Measurements from ENCODE around the gene ERC2.
"Not testable (repeated sequence)": the region's sequence is repeated elsewhere in the genome, so short reads cannot be mapped to it uniquely, and the experiment has no call there.

Gene ERC2

GRCh38 chr3:56048331-56048730, 419.9 kb downstream of the ERC2 start:
- intact Hi-C loops (cut with DNase I) = no loop called here
- DNase-seq = no peak

GRCh38 chr3:56042326-56042951, 425.8 kb downstream of the ERC2 start:
- intact Hi-C loops (cut with DNase I) = loop anchor here (1.0 to 5.0 kb wide), 4 partner anchors 210 to 1190 kb away; no protein-coding TSS in a partner anchor
- DNase-seq = no peak

DNA sequence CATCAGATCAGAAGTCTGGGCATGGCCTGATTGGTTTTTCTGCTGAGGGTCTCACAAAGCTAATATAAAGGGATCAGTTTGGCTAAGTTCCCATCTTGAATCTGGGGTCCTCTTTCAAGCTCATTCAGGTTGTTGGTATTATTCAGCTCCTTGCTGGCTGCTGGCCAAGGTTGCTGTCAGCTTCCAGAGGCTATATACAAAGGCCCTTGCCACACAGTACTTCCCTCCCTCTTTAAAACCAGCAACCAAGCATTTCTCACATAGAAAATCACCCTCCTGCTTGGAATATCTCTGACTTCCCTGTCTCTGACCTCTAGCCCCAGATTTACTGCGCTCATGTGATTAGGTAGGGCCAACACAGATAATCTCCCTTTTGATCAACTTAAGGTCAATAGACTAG, 442.9 kb downstream of the ERC2 start:
- intact Hi-C loops (cut with DNase I) = no loop called here
- no peak for DNase-seq

DNA sequence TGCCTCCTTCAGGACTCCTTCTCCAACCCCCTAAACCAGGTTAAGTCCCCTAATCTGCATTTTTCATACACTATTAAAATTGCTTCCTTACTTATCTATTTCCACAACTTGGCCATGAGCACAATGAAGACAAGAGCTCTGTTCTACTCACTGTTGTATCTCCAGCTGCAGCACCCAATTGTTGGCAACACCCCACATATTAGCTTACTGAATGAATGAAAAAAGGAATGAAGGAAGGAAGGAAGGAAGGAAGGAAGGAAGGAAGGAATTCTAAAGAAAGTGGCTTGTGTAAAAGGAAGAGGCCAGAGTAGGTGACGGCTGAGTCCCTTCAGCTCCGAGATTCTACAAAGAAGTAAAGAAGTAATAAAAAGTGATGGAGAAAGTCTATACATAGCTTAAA, 444.7 kb downstream of the ERC2 start:
- intact Hi-C loops (cut with DNase I) = no loop called here
- DNase-seq = no peak

DNA sequence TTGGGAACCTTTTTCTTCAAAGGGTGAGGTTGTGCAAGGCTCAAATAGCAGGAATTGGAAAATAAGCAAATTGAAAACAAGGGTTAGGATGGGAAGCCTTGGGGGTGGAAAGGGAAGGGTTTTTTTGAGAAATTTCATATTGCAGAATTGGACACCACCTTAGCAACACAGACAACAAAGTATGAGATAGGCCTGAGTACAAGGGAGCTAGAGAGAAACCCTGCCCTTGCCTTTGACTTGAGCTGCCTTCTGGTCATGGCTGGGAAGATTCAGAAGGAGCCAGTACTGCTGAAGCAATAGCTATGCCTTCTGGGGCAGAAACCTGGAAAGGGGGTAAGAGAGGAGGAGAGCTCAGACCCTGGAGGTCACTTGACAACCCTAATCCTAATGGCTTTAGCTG, 445.6 kb downstream of the ERC2 start:
- no peak for DNase-seq

DNA sequence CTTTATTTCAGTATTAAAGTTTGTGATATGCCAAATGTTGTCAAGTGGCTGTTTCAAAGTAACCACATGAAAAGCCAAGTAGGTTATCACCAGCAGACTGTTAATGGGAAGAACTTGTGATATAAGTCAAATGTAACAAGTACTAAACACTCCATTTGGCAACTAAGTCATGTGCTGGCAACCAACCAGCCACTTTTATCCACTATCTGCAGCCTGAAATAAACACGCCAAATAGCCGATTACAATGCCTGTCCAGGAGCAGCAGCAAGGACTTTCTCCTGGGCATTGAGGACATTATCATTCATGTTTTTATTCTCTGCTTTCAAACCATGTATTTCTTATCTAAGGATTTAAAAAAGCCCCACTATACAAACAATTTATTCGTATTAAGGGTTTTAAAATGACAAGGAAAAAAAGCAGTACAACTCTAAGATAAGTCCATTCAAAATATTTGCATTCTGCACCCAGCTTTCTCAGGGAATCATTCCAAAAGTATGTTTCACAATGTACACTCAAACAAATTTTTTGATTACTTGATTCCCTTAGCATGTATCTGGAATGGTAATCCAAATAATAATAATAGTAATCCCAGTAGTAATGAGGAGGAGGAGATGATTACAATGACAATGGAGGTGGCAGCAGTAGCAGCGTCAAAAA, 448.6 kb downstream of the ERC2 start:
- DNase-seq = no peak
- intact Hi-C loops (cut with DNase I) = no loop called here

More for the DNA sequence above, 445.6 kb downstream of the ERC2 start:
- intact Hi-C loops (cut with DNase I) = no loop called here

DNA sequence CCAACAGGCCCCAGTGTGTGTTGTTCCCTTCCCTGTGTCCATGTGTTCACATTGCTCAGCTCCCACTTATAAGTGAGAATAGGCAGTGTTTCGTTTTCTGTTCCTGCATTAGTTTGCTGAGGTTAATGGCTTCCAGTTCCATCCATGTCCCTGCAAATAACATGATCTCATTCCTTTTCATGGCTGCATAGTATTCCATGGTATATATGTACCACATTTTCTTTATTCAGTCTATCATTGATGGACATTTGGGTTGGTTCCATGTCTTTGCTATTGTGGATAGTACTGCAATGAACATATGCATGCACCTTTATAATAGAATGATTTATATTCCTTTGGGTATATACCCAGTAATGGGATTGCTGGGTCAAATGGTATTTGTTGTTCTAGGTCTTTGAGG, 452.9 kb downstream of the ERC2 start:
- DNase-seq; intact Hi-C loops (cut with DNase I): not testable (repeated sequence)

DNA sequence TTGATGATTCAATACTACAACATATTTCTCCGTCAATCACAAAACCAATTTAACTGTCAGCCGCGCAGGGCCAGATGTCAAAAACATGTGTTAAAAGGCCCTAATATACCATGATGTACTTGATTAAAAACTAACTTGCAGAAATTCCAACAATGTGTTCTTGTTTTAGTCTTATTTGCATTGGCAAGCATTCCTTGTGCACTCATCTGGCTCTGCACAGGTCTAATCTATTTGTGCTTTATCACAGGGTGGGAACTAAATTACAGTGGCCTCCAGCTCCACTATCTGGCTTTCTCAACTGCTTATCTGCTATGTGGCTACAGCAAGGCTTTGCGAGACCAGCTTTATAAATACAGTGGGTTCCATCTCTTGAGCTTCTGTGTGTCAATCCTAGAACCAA, 455.5 kb downstream of the ERC2 start:
- intact Hi-C loops (cut with DNase I) = no loop called here

GRCh38 chr3:56005196-56005805, 463.0 kb downstream of the ERC2 start:
- intact Hi-C loops (cut with DNase I) = no loop called here
- DNase-seq = no peak

More for the DNA sequence above, 455.5 kb downstream of the ERC2 start:
- no peak for DNase-seq

DNA sequence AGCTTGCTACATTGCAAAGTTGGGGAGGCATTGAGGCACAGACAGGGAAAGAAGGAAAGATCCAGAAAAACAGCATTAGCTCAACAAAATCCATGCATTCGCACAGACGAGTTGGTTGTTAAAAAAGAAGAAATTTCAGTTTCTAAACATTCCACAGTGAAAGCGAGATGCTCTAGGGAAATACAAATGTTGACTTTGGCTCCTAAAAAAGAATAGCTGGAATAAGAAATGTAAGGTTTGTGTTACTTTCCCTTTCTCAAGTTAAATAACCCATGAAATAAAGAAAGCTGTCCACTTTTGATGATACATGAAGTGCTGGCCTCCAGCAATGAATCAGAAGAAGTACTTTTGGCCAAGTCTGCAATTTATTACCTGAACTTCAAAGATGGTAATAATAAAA, 465.1 kb downstream of the ERC2 start:
- intact Hi-C loops (cut with DNase I) = no loop called here
- no peak for DNase-seq

DNA sequence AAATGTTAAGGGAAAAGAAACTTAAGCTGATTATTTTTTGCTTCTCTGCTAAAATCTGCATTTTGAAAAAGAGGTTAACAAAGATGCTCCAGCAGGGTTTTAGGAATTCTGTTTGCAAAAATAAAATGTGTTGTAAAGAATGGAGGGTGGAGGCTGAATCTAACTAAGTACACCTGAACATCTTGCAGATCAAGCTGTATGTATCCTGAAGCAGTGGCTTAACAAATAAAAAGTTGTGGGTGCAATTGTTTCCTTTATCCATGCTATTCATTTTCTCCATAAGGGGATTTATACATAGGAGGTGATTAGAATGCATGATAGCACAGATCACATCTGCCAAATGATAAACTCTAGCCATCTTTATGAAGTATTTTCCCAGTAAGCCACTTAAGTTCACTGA, 466.3 kb downstream of the ERC2 start:
- intact Hi-C loops (cut with DNase I) = no loop called here
- DNase-seq = no peak

- DNase-seq = no peak
- intact Hi-C loops (cut with DNase I) = no loop called here
These were observed 466.7 kb downstream of the ERC2 start for GRCh38 chr3:56001537-56001936.

- intact Hi-C loops (cut with DNase I) = no loop called here
- no peak for DNase-seq
These were observed 478.9 kb downstream of the ERC2 start for GRCh38 chr3:55989366-55989765.

DNA sequence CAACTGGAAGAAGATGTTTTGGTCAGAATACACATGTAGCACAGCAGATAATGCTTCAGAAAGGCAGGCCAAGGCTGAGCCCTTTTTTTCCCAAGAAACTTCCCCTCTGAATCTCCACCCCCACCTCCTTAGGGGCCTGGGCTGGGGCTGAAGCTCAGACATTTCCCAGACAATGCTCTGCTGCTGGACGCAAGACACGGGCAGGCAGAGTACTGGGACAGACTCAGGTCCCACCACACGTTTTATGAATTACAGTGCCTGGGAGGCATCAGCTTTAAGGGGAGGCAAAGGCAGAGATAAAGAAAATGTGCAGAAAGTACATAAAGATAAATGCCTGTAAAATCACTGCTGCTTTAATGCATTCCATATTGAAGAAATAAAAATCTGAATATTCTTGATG, 479.4 kb downstream of the ERC2 start:
- intact Hi-C loops (cut with DNase I) = no loop called here
- no peak for DNase-seq

GRCh38 chr3:55984626-55985025, 483.6 kb downstream of the ERC2 start:
- intact Hi-C loops (cut with DNase I) = no loop called here
- DNase-seq = no peak

GRCh38 chr3:55978953-55979352, 489.3 kb downstream of the ERC2 start:
- no peak for DNase-seq
- intact Hi-C loops (cut with DNase I) = no loop called here

GRCh38 chr3:55974421-55975165, 493.7 kb downstream of the ERC2 start:
- no peak for DNase-seq
- intact Hi-C loops (cut with DNase I) = no loop called here

GRCh38 chr3:55969634-55970033, 498.6 kb downstream of the ERC2 start:
- no peak for DNase-seq
- intact Hi-C loops (cut with DNase I) = no loop called here

DNA sequence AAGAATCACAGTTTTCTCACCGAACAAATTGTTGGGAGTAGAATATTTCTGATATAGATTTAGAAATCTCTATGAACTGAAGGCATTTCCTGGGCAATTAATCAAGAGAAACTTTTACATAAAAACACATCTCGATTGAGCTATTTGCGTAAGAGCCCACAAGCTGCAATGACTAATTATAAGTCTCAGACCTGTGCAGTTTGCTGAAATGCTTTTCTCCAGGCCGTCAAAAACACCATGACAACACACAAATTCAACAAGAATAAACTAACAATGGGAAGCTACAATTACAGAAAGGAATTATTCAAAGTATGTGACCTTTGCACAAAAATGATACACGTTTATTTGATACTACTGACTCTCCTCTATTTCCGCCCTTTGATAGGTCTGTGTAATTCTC, 499.9 kb downstream of the ERC2 start:
- intact Hi-C loops (cut with DNase I) = no loop called here

DNA sequence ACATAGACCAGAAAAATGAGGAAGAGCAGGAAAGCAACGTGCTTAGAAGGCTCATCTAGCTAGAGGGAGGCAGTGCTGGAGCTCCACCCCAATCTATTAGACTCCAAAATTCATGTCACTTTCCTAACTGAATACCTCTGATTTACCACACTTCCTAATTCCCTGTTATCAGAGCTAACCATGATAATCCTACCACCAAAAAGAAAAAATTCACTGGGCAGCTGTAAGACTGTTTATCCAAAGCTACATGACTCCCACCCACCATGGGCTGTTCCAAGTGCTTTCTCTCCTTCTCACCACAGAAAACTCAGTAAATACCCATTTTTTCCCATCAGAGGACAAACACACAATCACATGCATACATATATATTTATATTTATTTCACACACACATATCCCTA, 501.7 kb downstream of the ERC2 start:
- intact Hi-C loops (cut with DNase I) = no loop called here
- DNase-seq = no peak

More for the DNA sequence above, 499.9 kb downstream of the ERC2 start:
- no peak for DNase-seq

- DNase-seq = no peak
- intact Hi-C loops (cut with DNase I) = no loop called here
These were observed 502.5 kb downstream of the ERC2 start for GRCh38 chr3:55965776-55966175.
